ENCODE data around the gene PNPLA7.
"Not testable (repeated sequence)": the region's sequence is repeated elsewhere in the genome, so short reads cannot be mapped to it uniquely, and the experiment has no call there.

- TF ChIP-seq CTCF (IDR thresholded peaks at IDR 0.05; ENCODE audit: low read depth, low read length, missing input control); RXRA (IDR thresholded peaks at IDR 0.05); JUND (IDR thresholded peaks at IDR 0.05); ZBTB33 (IDR thresholded peaks at IDR 0.05); MAX (IDR thresholded peaks at IDR 0.05); YY1 (IDR thresholded peaks at IDR 0.05); REST (IDR thresholded peaks at IDR 0.05); HNF4G (IDR thresholded peaks at IDR 0.05); RAD21 (IDR thresholded peaks at IDR 0.05); TAF1 (conservative IDR thresholded peaks at IDR 0.05); GABPA (IDR thresholded peaks at IDR 0.05 in 1 of 2, conservative IDR thresholded peaks at IDR 0.05 in 1 of 2); SP1 (IDR thresholded peaks at IDR 0.05): not testable (repeated sequence)
These were observed 37.1 kb downstream of the PNPLA7 start for GRCh38 chr9:137513136-137513535.
